ENCODE results near the gene RIMKLB.

Gene RIMKLB, protein sequence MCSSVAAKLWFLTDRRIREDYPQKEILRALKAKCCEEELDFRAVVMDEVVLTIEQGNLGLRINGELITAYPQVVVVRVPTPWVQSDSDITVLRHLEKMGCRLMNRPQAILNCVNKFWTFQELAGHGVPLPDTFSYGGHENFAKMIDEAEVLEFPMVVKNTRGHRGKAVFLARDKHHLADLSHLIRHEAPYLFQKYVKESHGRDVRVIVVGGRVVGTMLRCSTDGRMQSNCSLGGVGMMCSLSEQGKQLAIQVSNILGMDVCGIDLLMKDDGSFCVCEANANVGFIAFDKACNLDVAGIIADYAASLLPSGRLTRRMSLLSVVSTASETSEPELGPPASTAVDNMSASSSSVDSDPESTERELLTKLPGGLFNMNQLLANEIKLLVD

GRCh38 chr12:8697476-8698131, at the start of gene RIMKLB:
RIMKLB (plus strand) TSS chr12:8697991; CDS start chr12:8713867, 15,876 bp downstream.
- peak; percentile 86 for DNase-seq

- DNase-seq: no peak
These were observed 49.1 kb upstream of the RIMKLB start for GRCh38 chr12:8648576-8649205.

- DNase-seq: no peak
These were observed 42.4 kb upstream of the RIMKLB start for GRCh38 chr12:8655421-8655820.

GRCh38 chr12:8658346-8658745, 39.4 kb upstream of the RIMKLB start:
- no peak for DNase-seq

DNA sequence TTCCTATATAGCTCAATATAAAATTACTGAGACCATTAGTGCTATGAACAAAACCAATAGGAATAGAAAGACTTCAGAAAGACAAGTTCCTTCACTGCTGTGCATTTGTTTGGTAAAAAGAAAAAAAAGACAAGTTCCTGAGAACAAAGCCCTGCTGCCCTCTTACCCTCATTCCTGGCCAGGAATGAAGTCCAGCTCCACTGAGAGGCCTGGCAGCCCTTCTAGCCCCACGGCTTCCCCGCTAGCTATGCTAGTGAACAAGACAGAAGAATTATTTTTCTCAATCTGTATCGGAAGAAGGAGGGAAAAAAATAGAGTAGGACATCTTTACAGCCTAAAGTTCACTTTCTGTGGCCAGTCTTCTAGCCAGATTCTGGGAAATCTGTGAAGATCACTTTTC, 36.8 kb upstream of the RIMKLB start:
- no peak for DNase-seq

DNA sequence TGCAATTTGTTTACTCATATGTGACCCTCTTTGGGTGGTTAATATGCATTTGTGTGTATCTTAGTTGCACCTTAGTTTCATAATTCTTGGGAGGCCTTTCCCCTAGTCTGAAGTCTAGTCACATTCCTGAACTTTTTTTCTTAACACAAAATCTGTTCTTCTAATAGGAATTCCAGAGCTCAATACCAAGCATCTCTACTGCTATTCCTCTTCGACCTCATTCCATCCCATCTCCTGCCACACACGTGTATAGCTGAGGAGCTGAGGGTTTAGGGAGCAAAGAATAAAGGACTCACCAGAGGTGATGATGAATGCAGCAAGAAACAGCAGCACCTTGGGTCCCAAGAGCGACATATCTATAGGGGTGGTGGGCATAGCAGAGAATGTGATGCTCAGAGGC, 36.0 kb upstream of the RIMKLB start:
- DNase-seq: no peak

DNA sequence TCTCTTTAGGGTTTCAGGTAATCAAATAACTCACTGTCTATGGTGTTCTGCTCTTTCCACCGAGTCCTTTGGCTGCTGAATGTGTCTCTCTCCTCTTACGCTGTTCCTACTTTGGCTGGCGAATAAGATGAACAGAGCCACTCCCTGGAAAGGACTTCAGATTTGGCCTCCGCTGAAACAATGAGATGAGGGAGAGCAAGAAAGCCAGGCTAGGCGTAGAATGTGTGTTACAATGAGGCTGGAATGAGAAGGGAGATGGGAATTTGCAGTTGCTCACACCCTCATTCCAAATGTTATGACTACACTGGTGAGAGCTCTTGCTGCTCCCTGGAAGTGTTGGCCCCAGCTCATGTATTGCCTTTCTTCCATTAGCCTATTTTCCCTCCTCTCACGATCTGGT, 35.2 kb upstream of the RIMKLB start, which contains the start of gene MFAP5:
Gene MFAP5, minus strand, starts transcription at position 234 of the 400 bp plus-strand sequence. CDS start 722 bp downstream, outside the sequence.
- DNase-seq: no peak

DNA sequence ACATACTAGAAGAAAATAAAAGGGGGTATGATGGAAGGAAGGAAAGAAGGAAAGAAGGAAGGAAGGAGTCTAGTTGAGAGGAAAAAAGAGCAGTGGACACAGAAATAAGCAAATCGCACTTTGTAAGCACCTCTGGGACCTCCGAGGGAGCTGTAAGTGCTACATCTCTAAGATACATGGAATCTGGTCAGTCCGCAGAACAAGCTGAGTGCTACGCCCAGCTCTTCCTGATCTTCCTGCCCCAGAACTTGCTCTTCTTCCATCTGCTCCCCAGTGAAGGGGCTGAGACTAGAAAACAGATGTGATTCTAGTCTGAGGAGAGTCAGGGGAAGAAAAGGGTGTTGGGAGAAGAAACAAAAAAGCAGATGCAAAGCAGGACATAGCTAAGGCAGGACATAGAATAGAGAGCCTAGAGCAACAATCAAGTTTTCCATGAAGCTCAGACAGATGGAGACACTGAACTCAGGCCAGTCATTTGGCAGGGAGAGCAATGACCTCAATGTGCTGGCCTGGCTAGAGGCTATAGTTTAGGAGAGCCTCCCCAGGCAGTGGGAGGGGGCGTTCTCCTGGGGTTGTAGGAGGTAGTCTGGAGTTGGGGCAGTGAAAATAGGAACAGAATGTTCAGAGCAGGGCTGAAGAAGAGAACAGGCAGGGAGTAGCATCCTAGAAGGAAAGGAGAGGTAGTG, 33.4 kb upstream of the RIMKLB start:
- no peak for DNase-seq

DNA sequence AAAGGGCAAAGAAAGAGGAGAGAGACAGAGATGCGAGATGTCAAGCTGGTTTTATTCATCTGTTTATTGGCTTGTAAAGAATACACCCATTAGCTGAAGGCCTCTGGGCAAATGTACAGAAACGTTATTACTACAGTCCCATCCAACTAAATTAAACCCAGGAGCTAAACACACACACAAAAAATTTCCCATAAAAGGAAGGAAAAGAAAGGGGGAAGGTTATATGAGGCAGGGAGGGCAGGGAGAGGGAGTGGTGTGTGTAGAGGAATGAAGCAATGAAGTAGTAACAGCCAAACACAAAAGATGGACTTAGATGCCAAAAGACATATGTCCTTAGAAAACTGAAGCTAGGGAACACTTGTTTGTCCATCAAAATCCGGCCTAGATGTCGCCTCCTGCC, 32.0 kb upstream of the RIMKLB start:
- DNase-seq: no peak

DNA sequence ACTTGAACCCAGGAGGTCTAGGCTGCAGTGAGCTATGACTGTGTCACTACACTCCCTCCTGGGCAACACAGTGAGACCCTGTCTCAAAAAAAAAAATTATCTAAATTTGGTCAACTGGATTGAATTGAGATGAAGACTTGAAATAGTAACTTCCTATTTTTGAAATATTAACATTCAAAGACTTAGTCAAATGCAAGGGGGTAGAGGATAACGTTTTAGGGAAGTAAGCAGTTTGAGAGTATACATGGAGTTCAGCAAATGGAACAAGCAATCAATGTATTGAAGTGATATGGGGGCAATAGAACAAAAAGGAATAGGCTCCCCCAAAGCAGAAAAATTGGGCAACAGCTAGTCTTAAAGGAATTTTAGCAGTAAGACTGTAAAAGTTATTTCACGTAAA, 30.5 kb upstream of the RIMKLB start:
- DNase-seq: peak; percentile 21

DNA sequence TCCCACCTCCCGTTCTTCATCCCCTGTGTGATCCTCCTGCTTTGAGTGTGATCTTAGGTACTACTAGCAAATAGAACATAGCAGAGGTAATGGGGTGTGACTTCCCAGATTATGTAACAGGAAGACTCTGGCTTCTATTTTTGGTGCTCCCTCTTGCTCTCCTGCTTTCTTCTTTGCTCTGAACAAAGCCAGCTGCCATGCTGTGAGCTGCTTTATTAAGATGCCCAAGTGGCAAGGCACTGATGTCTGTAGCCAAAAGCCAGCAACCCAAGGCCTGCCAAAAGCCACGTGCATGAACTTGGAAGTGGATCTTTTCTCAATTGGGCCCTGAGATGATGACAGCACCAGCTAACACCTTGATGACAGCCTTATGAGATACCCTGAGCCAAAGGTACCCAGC, 29.4 kb upstream of the RIMKLB start:
- DNase-seq: no peak

GRCh38 chr12:8672381-8672780, 25.4 kb upstream of the RIMKLB start:
- no peak for DNase-seq

DNA sequence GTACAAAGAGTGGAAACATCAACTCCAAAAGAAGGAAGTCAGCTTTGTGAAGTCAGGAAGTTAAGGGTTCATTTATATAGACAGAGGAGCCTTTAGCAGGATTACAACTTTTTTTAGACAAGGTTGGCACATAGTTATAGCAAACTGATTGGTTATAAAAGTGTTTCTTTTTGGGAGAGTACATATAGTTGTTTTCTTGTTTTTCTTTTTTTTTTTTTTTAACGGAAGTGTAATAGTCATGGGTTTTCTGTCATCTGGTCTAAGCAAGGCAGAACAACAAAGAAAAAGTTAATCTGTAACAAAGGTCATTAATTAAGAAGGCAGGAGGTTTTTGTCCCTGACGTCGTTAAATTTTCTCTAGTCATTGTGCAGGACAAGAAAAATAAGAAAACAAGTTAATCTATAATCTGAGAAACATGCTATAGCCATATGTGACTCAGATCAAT, 22.2 kb upstream of the RIMKLB start:
- DNase-seq: no peak

GRCh38 chr12:8676651-8677050, 21.1 kb upstream of the RIMKLB start:
- DNase-seq: no peak

GRCh38 chr12:8677362-8677761, 20.4 kb upstream of the RIMKLB start:
- DNase-seq: no peak

DNA sequence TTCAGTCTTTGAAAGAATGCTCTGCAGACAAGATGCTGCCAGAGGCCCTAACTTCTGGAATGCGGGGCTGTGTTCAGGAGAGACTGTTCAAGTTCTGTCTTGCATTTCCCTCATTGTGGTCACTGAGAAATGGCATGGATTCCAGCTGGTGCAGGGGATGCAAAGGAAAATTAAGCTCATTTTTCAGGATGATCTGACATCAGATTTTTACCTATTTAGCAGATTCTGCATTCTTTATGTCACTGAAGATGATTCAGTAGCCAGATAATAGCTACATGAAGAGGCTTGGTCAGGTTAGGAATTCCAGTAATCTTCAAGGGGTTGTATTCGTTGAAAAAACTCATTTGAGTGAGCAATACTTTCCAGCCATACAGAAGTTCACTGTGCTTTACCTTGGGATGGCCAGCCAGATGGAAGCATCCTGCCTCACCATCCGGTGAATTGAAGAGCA, 19.1 kb upstream of the RIMKLB start:
- DNase-seq: no peak

DNA sequence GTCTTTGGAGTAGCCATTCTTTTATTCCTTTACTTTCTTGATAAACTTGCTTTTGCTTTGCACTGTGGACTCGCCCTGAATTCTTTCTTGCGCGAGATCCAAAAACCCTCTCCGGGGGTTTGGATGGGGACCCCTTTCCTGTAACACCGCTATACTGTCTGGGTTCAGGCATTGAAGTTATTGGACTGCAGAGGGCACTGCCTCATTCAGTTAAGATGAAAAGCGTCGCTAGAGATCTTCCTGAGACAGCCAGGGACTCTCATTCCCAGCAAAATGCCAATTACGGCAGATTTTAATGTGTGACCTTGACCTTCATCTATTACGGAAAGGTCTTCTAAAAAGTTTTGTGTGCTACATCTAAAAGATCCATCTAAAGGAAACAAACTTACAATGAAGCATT, 17.3 kb upstream of the RIMKLB start:
- no peak for DNase-seq

DNA sequence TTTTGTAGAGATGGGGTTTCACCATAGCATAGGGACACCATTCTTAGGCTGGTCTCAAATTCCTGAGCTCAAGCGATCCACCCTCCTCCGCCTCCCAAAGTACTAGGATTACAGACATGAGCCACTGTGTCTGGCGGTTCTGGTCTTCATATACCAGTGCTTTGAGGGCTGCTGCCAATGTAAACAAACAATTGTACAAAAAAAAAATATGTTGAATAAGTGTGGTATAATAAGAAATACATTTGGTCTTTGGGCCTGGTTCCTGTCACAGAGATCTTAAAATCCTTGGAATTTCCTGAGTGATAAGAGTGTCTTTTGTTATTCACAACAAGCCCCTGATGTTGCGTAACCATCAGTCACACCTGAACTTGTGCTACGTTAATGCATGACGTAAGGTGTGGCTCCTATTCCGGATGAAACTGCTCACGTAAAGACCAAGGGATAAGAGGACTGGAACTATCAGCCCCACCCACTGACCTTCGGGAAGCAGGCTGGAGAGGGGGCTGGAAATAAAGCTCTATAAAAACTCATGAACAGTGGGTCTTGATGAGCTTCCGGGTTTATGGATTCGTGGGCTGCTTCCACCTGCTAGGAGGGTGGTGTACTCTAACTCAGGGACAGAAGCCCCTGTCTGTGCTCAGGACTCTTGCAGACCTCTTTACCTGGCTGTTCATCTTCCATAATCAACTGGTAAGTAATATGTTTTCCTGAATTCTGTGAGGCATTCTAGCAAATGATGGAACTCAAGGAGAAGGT, 16.5 kb upstream of the RIMKLB start:
- no peak for DNase-seq

DNA sequence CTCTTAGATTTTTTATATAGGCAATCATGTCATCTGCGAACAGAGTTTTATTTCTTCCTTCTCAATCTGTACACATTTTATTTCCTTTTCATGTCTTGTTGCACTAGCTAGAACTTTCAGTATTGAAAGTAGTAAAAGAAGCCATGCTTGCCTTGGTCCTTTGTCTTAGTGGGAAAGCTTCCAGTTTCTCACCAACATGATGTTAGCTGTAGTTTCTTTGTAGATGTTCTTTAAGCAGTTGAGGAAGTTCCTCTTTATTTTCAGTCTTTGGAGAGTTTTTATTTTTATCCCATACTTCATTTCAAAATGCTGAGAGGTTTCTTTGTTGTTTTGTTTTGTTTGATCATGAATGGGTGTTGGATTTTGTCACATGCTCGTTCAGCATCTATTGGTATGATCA, 12.7 kb upstream of the RIMKLB start:
- DNase-seq: no peak

DNA sequence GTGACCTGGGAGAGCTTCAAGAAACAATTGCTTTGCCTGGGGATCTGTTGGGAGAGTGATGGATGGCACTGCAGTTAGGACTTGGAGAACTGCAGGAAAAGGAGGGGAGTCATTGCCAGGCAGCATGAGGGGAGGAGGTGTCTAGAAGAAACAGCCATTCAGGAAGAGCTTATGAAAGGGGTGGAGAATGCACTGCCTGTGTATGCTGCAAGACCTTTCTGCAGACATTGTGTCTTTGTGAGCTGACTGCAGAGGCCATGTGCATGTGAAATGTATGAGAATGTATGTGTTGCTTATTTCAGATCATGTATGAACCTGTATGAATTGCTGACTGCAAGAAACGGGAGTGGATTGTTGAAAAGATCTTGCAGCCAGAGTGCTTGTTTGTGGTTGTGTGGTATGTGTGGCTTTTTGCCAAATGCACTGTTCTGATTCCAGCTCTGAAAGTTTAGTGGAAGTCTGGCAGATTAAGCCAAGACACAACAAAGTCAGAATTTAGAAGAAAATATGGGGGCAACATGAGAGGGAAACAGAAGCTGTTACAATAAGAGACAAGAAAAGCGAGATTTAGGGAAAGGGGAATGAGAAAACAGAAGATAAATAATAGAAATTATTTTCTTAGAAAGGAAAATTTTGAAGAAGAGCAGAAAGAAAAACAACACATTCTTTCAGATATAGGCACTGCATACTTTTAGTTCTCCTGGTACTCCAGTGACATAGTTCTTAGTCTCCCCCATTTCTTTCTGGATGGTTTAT, 9.8 kb upstream of the RIMKLB start:
- peak; percentile 71 for DNase-seq

GRCh38 chr12:8689681-8690080, 8.1 kb upstream of the RIMKLB start:
- DNase-seq: no peak

- DNase-seq: peak; percentile 49
These were observed 5.2 kb upstream of the RIMKLB start for GRCh38 chr12:8692573-8692972.

Data from hematopoietic multipotent progenitor cell treated with erythropoietin and hydrocortisone succinate and interleukin-3 and kit ligand, for 6 days (in vitro differentiated cells).